Measurements from ENCODE around the gene ERMP1.

- TF ChIP-seq MXI1 (IDR thresholded peaks at IDR 0.05; ENCODE audit: low read depth, low read length) = no peak
- no peak for TF ChIP-seq GABPA (IDR thresholded peaks at IDR 0.05; ENCODE audit: low read depth)
- no peak for TF ChIP-seq EZH2phosphoT487 (IDR thresholded peaks at IDR 0.05; ENCODE audit: borderline replicate concordance, low read depth)
- no peak for TF ChIP-seq USF2 (IDR thresholded peaks at IDR 0.05; ENCODE audit: borderline replicate concordance, low read depth, low read length)
- no peak for TF ChIP-seq CTCF (IDR thresholded peaks at IDR 0.05)
- no peak for TF ChIP-seq GATA2 (CRISPR knock-in tag; IDR thresholded peaks at IDR 0.05)
These were observed 17.8 kb upstream of the ERMP1 start for GRCh38 chr9:5850724-5851122.
